Retinal pigment epithelial cell (primary cell): ENCODE data around the gene GMEB2.
"Not testable (repeated sequence)": the region's sequence is repeated elsewhere in the genome, so short reads cannot be mapped to it uniquely, and the experiment has no call there.

ENCODE experiments used
- DNase-seq: peaks from one replicate; pipeline ENCODE4 v3.0.0-alpha.2; 2010; ENCODE audit warnings: low read depth
- H3K4me3 ChIP-seq: 2 replicates; pipeline ENCODE4 v1.5.1; 2011; ENCODE audit warnings: mild to moderate bottlenecking, low read length, control low read depth, moderate library complexity
- CTCF ChIP-seq: conservative IDR thresholded peaks from 2 replicates; pipeline ENCODE4 v1.5.1; 2011; ENCODE audit warnings: low read depth, low read length, control low read depth, inconsistent platforms

GMEB2 gene

GRCh38 chr20:63618291-63618980 is 8.5 kb downstream of the GMEB2 start:
- TF ChIP-seq CTCF = no peak
- H3K4me3 ChIP-seq = no peak overlapping the region
- DNase-seq = no peak

- TF ChIP-seq CTCF = no peak
Observed at GRCh38 chr20:63617876-63618265, 9.0 kb downstream of the GMEB2 start.

GRCh38 chr20:63617092-63617875 is 9.6 kb downstream of the GMEB2 start:
- TF ChIP-seq CTCF = no peak
- H3K4me3 ChIP-seq = no peak overlapping the region
- DNase-seq = no peak

More at GRCh38 chr20:63617876-63618265, 9.0 kb downstream of the GMEB2 start:
- no peak overlapping the region for H3K4me3 ChIP-seq
- no peak for DNase-seq

- H3K4me3 ChIP-seq, DNase-seq: not testable (repeated sequence)
- TF ChIP-seq CTCF = peak; percentile 27
Observed at GRCh38 chr20:63613863-63614594, 12.9 kb downstream of the GMEB2 start.

GRCh38 chr20:63612276-63612931 is 14.5 kb downstream of the GMEB2 start:
- no peak overlapping the region for H3K4me3 ChIP-seq
- TF ChIP-seq CTCF = no peak
- DNase-seq = no peak

GRCh38 chr20:63611646-63612045 is 15.3 kb downstream of the GMEB2 start:
- DNase-seq = no peak
- TF ChIP-seq CTCF = no peak
- no peak overlapping the region for H3K4me3 ChIP-seq
